Right lobe of liver (tissue), 6 donors: ENCODE measurements around the gene RRAS2. TPM values are rescaled to one million over a fixed set of nuclear protein-coding genes. Genes with fewer than 3 reads are reported as not detected.

ENCODE experiments used
- ATAC-seq, 4 donors: fragments of 200-7000 bp; cut with Tn5 transposase; one replicate each; pipeline ENCODE4 v1.9.1; 2020; ENCODE audit warnings: mild to moderate bottlenecking in 4 of 4, moderate library complexity in 4 of 4
- DNase-seq, 3 donors: peaks; one replicate each; pipeline ENCODE4 v3.0.0-alpha.2; 2020
- H3K27ac ChIP-seq, 3 donors: fragments of 200-600 bp; one replicate each; pipeline ENCODE4 v1.8.0; 2022
- H3K27me3 ChIP-seq, 2 donors: fragments of 200-600 bp; one replicate each; pipeline ENCODE4 v1.8.0; 2022
- H3K36me3 ChIP-seq, 4 donors: fragments of 200-600 bp; sonication (generic) in 1 of 4; one replicate each; pipeline versions ENCODE4 v1.5.1 to v1.8.0; 2017 to 2022; ENCODE audit warnings: control low read depth in 1 of 4
- H3K4me1 ChIP-seq, 4 donors: fragments of 200-600 bp; sonication (generic) in 1 of 4; one replicate each; pipeline versions ENCODE4 v1.5.1 to v1.8.0; 2017 to 2022; ENCODE audit warnings: control low read depth in 1 of 4
- H3K4me3 ChIP-seq, 3 donors: fragments of 200-600 bp; one replicate each; pipeline ENCODE4 v1.8.0; 2022
- H3K9me3 ChIP-seq, 4 donors: fragments of 200-600 bp; sonication (generic) in 1 of 4; one replicate each; pipeline versions ENCODE4 v1.5.1 to v1.8.0; 2017 to 2022; ENCODE audit warnings: control low read depth in 1 of 4
- CTCF ChIP-seq, 4 donors: fragments of 200-600 bp in 3 of 4; fragments of 450-650 bp in 1 of 4; IDR thresholded peaks; one replicate each; pipeline versions ENCODE4 v1.5.1 to v1.8.0; 2016 to 2022; ENCODE audit warnings: antibody characterized with exemption in 4 of 4, mild to moderate bottlenecking in 2 of 4
- POLR2A ChIP-seq: fragments of 450-650 bp; IDR thresholded peaks from one replicate; pipeline ENCODE4 v1.6.1; 2017; ENCODE audit warnings: antibody characterized with exemption, mild to moderate bottlenecking
- WGBS: methylation state at CpG from one replicate; pipeline ENCODE4 v1.1.6; 2018; ENCODE audit warnings: low coverage, low lambda C conversion rate; ENCODE audit not compliant: insufficient coverage; ENCODE audit errors: missing lambda C conversion rate; 5-methylcytosine and 5-hydroxymethylcytosine counted together
- intact Hi-C, 2 donors: fragments of 100-400 bp; cut with DNase I; formaldehyde crosslinking; loops; one replicate each; pipeline versions ENCODE4 v1.11.2 to v1.14.1; 2022
- total RNA-seq, 6 experiments: library from RNA; depleted of rRNA in 2 of 6; stranded (reverse); fragments of >200 nt in 2 of 6; fragmentation: NEBNext Ultra II Directional in 3 of 6; extraction: Animal tissue kit (Norgen Biotek cat#: 25700) in 3 of 6; gene quantifications; one replicate each; pipeline versions ENCODE4 v1.1.0 to v1.2.4, GENCODE V29; 2016 to 2023
- donor health status: DM: no; HTN: yes; CAD: no.
- donor health status: DM: no; HTN: no; CAD: no.
- donor health status: DM: no; HTN: no; CAD: no.
- donor health status: DM: no; HTN: yes; CAD: no.
- donor health status: DM: no; HTN: yes; CAD: no.

RRAS2 gene
- total RNA-seq, 6 experiments from 2014 or later = 21.0 to 44.8 (median 31.1) TPM

GRCh38 chr11:14318581-14318981 is 40.4 kb downstream of the RRAS2 start:
- H3K4me1 ChIP-seq = peaks cover 0 to 10% (median 0%) of the 10 kb centered on the region in 4 donors
- no peaks in the 10 kb centered on the region for H3K9me3 ChIP-seq
- 30% methylated on average over 1 of the region's 1 CpG for WGBS
- TF ChIP-seq CTCF (IDR thresholded peaks at IDR 0.05) (no peak), POLR2A (no peak)
- no peaks in the 10 kb centered on the region for H3K27me3 ChIP-seq
- no peaks in the 10 kb centered on the region for H3K36me3 ChIP-seq
- DNase-seq (no peak), ATAC-seq (peak; percentile 39 to 46 (median 40))
- H3K4me3 ChIP-seq = no peak overlapping the region
- intact Hi-C loops = no loop called here
- H3K27ac ChIP-seq = no peak overlapping the region

GRCh38 chr11:14317659-14318325 is 41.2 kb downstream of the RRAS2 start:
- no peak for TF ChIP-seq POLR2A
- no peak for TF ChIP-seq CTCF (IDR thresholded peaks at IDR 0.05)
- intact Hi-C loops = no loop called here
- Histone ChIP-seq H3K27ac (no peak overlapping the region), H3K4me3 (no peak overlapping the region), H3K27me3 (no peaks in the 10 kb centered on the region), H3K9me3 (no peaks in the 10 kb centered on the region), H3K4me1 (peaks cover 0 to 10% (median 0%) of the 10 kb centered on the region in 4 donors), H3K36me3 (no peaks in the 10 kb centered on the region)
- peak; percentile 77 to 96 (median 86) for ATAC-seq
- peak in 2 of 3 donors; percentile 29 to 51 for DNase-seq
- WGBS = 37% methylated on average over 3 of the region's 7 CpGs

- Histone ChIP-seq H3K36me3 (no peaks in the 10 kb centered on the region), H3K4me3 (no peak overlapping the region), H3K9me3 (no peaks in the 10 kb centered on the region), H3K27me3 (no peaks in the 10 kb centered on the region), H3K4me1 (peaks cover 0 to 10% (median 0%) of the 10 kb centered on the region in 4 donors), H3K27ac (no peak overlapping the region)
- no peak for DNase-seq
- ATAC-seq = no peak
- intact Hi-C loops = no loop called here
- WGBS = 88% methylated on average over 2 of the region's 2 CpGs
- no peak for TF ChIP-seq CTCF (IDR thresholded peaks at IDR 0.05)
- no peak for TF ChIP-seq POLR2A
These were observed 43.9 kb downstream of the RRAS2 start for GRCh38 chr11:14315130-14315529.

GRCh38 chr11:14314127-14314526 is 44.9 kb downstream of the RRAS2 start:
- no peak for DNase-seq
- Histone ChIP-seq H3K36me3 (no peaks in the 10 kb centered on the region), H3K9me3 (no peaks in the 10 kb centered on the region), H3K27me3 (no peaks in the 10 kb centered on the region), H3K27ac (no peak overlapping the region), H3K4me3 (no peak overlapping the region), H3K4me1 (peaks cover 0 to 13% (median 2%) of the 10 kb centered on the region in 4 donors)
- TF ChIP-seq CTCF (IDR thresholded peaks at IDR 0.05) (no peak), POLR2A (no peak)
- no peak for ATAC-seq
- 79% methylated on average over 2 of the region's 2 CpGs for WGBS
- intact Hi-C loops = no loop called here
